ENCODE results near the gene RACK1.
"Not testable (repeated sequence)": the region's sequence is repeated elsewhere in the genome, so short reads cannot be mapped to it uniquely, and the experiment has no call there.

RACK1 gene

DNA sequence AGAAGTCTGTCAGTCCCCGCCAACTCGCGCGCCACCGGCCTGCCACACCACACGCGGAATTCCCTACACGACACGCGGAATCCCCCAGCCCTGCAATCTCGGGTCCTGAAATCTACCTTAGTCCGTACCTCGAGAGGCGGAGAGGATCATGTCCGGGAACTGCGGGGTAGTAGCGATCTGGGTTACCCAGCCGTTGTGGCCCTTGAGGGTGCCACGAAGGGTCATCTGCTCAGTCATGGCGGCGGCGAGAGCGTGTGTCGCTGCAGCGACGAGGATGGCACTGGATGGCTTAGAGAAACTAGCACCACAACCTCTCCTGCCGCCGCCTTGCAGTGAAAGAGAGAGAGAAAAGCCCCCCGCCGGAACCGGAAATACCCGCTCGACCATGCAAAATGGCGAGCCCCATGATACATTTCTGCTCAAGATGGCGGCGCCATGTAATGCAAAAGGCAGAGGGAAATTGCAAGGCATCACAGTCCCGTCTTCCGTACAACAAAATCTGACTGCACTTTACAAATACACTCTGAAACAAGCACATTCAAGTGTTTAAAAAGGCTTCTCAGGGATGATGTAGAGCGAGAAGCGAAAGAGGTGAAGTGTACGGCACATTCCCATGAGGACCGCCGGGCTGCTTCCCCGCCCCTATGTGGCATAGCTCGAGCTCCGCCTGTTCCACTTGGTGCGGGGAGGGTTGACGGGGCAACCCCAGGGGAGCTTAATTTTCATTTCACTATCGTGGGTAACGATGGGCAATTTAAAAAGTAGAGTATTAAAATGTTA, at the start of gene RACK1:
Gene RACK1, minus strand, starts transcription at position 343 of the 780 bp plus-strand sequence. Its CDS starts 106 bp downstream, at position 237.
- H3K4me3 ChIP-seq (ENCODE audit: control insufficient read depth, low read depth, low read length): peak within 1 kb of the TSS; percentile 98
- DNase-seq (ENCODE audit: low read depth): peak; percentile 85
- TF ChIP-seq, protein P1, sequence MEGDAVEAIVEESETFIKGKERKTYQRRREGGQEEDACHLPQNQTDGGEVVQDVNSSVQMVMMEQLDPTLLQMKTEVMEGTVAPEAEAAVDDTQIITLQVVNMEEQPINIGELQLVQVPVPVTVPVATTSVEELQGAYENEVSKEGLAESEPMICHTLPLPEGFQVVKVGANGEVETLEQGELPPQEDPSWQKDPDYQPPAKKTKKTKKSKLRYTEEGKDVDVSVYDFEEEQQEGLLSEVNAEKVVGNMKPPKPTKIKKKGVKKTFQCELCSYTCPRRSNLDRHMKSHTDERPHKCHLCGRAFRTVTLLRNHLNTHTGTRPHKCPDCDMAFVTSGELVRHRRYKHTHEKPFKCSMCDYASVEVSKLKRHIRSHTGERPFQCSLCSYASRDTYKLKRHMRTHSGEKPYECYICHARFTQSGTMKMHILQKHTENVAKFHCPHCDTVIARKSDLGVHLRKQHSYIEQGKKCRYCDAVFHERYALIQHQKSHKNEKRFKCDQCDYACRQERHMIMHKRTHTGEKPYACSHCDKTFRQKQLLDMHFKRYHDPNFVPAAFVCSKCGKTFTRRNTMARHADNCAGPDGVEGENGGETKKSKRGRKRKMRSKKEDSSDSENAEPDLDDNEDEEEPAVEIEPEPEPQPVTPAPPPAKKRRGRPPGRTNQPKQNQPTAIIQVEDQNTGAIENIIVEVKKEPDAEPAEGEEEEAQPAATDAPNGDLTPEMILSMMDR (conservative IDR thresholded peaks at IDR 0.05; ENCODE audit: control insufficient read depth, insufficient read depth, low read depth, low read length): no peak

DNA sequence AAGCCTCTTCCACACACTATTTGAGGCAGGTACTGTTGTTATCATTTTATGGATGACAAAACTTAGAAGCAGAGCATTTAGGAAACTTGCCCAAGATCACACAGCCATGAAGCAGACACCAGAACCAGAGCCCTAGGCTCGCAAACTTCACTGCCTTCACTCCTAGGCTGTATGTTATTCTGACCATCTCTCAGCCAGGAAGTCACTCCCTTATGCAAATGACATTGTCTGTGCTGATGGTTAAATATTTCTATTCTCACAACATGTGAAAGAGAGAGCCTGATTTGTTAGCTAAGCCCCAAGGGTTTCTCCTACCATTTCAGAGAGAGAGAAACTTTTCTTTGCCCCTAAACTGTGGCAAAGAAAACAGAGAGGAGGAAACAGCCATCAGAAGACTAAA, 43.6 kb upstream of the RACK1 start:
- not testable (repeated sequence) for H3K4me3 ChIP-seq (ENCODE audit: control insufficient read depth, low read depth, low read length); DNase-seq (ENCODE audit: low read depth)

DNA sequence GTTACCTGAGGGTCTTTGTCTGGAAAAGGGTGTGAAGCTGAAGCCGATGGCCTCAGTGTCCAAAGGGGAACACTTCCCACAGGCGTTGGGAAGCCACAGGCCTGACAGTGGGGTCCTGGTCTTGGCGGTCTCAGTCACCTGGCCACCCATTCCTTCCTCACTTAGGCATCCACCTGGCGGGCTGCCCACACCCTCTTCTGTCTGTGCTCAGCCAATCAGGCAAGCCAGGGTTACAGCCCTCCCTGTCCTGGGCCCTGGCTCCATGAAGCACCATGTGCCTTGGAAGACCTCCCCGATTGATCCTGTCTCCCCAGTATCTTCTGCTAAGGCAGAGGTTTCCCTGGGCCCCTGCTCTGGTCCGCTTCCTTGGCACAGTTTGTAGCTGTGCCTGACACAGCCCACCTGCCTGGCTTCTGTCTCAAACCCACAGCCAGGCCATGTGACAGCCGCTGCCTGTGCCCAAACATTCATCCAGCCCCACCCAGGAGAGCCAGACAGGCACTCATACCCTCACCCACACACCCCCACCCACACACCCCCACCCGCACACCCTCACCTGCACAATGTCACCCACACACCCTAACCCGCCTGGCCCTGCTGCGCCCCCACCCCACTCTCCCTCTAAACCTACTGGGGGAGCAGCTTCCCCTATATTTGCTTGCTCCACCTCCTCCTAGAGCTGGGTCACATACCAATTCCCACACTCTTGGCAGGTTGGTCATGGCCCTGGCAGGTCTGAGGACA, 42.4 kb upstream of the RACK1 start:
- DNase-seq (ENCODE audit: low read depth); H3K4me3 ChIP-seq (ENCODE audit: control insufficient read depth, low read depth, low read length): not testable (repeated sequence)

DNA sequence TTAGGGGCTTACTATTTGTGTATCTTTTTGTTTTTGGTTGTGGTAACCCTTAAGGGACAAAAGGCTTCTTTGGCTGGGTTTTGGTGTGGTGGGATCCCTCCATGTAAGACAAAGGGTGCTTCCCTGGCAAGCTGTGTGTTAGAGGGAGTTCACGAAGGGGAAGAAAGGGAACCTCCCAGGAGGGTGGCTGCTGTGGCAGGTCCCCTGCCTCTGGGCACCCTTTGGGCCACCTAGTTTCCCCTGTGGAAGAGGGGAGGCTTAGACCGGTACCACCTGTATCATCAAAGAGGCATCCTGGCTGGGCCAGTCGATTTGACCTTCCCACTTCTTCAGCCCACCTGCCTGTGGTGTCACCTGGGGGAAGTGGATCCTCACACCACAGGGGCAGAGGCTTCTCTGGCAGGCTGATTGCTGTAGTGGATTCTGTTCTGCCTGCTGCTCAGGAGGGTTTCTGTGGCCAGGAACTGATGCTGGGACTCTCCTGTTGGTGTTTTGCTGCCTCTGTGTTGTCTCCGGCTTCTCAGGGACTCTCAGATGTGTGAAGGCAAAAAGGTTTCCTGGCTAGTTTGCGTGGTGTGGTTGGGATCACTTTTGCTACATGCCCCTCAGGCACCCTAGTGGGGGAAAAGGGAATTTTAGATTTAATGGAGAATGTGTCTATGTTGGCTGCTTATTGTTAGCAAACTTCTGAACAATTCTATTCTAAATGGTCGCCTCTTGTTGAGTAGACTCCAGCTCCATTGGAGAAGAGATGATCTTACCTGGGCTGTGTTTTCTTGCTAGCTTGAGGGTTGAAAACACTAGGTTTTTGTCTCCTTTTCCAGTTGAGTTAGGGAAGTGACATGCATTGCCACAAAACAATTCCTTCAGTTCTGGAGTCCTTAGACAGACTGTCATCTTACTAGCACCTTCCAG, 40.4 kb upstream of the RACK1 start:
- DNase-seq (ENCODE audit: low read depth); H3K4me3 ChIP-seq (ENCODE audit: control insufficient read depth, low read depth, low read length): not testable (repeated sequence)

DNA sequence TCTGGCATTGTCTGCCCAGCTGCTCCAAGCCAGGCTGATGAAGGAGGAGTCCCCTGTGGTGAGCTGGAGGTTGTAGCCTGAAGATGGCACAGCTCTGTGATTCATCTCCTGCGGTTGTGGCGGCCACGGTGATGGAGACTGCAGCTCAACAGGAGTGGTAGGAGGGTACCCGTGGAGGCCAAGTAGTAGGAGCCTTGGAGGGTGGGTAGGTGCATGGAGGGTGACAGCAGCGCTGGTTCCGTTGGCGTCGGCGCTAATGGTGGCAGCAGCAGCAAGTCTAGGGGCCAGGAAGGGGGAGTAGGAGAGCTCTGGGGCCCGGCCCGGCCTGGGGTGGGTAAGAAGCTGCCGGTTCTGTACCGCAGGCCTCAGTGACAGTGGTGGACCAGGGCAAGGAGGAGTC, 39.6 kb upstream of the RACK1 start:
- TF ChIP-seq, protein P1 (conservative IDR thresholded peaks at IDR 0.05; ENCODE audit: control insufficient read depth, insufficient read depth, low read depth, low read length): no peak

DNA sequence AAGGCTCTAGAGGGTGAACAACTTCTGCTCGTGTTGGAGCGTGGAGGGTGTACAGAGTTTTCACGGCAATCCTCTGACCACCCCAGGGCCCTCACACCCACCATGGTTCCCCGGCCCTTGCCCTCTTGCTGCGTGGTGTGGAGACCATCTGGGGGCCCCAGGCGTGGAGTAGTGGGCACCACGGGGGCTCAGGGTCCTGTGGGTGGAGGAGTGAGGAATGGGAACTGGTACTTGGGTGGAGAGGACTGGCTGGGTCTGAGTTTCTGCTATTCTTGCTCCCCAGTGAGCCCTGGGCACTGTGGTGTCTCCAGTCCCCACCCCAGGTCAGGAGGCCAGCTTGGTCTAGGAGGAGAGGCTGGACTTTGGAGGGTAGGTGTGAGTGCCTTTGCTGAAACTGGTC, 39.2 kb upstream of the RACK1 start:
- no peak overlapping the region for H3K4me3 ChIP-seq (ENCODE audit: control insufficient read depth, low read depth, low read length)
- TF ChIP-seq, protein P1 (conservative IDR thresholded peaks at IDR 0.05; ENCODE audit: control insufficient read depth, insufficient read depth, low read depth, low read length): no peak
- no peak for DNase-seq (ENCODE audit: low read depth)

More for the DNA sequence above, 39.6 kb upstream of the RACK1 start:
- DNase-seq (ENCODE audit: low read depth): no peak
- no peak overlapping the region for H3K4me3 ChIP-seq (ENCODE audit: control insufficient read depth, low read depth, low read length)

DNA sequence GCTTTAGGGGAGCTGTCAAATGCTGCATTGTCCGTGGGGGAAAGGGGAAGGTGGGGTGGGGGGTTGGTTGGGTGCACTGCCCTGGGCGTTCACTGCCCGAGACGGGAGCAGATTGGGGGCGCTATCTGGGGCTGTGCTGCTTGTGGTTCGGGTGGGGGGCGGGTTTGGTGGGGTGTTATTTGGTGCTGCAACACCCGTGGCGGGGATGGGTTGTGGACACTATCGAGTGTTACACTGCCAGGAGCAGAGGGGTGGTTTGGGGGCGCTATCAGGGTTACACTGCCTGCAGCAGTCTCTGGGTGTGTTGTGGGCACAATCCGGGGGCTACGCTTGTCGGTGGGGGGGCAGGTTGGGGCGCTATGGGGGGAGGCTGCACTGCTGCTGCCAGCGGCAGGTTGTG, 38.7 kb upstream of the RACK1 start:
- not testable (repeated sequence) for H3K4me3 ChIP-seq (ENCODE audit: control insufficient read depth, low read depth, low read length); DNase-seq (ENCODE audit: low read depth)

DNA sequence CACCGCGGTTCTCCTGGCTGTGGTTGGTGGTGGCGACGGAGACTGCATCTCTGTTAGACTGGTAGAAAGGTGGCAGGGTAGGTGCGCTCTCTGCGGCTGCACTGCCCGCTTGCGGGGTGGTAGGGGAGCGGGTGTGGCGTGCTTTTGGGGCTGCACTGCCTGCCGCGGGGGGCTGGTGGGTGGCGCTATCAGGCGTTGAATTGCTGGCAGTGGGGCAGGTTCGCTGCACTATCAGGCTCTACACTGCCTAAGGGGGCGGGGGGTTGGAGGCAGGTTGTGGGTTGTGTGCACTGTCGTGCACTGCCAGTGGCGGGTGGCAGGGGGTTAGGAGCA, 38.2 kb upstream of the RACK1 start:
- TF ChIP-seq, protein P1 (conservative IDR thresholded peaks at IDR 0.05; ENCODE audit: control insufficient read depth, insufficient read depth, low read depth, low read length): no peak
- no peak for DNase-seq (ENCODE audit: low read depth)
- H3K4me3 ChIP-seq (ENCODE audit: control insufficient read depth, low read depth, low read length): no peak overlapping the region

All from fibroblast of mammary gland (primary cell).